ENCODE data around the gene PTGDS.

Gene PTGDS

DNA sequence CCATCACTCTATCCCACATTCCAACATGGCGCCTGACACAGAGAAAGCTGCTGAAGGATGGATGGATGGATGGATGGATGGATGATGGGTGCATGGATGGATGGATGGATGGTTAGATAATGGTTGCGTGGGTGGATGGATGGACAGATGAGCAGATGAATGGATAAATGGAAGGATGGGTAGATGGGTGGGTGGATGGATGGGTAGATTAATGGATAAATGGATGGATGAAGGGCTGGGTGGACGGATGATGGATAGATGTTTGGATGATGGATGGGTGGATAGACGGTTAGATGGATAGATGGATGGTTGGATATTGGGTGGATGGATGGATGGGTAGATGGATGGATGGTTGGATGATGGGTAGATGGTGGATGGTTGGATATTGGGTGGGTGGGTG, 20.7 kb upstream of the PTGDS start:
- TF ChIP-seq ZFX (IDR thresholded peaks at IDR 0.05; ENCODE audit: borderline replicate concordance) = no peak
- TF ChIP-seq, protein P1, sequence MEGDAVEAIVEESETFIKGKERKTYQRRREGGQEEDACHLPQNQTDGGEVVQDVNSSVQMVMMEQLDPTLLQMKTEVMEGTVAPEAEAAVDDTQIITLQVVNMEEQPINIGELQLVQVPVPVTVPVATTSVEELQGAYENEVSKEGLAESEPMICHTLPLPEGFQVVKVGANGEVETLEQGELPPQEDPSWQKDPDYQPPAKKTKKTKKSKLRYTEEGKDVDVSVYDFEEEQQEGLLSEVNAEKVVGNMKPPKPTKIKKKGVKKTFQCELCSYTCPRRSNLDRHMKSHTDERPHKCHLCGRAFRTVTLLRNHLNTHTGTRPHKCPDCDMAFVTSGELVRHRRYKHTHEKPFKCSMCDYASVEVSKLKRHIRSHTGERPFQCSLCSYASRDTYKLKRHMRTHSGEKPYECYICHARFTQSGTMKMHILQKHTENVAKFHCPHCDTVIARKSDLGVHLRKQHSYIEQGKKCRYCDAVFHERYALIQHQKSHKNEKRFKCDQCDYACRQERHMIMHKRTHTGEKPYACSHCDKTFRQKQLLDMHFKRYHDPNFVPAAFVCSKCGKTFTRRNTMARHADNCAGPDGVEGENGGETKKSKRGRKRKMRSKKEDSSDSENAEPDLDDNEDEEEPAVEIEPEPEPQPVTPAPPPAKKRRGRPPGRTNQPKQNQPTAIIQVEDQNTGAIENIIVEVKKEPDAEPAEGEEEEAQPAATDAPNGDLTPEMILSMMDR (IDR thresholded peaks at IDR 0.05) = no peak
- no peak overlapping the region for H3K27ac ChIP-seq

DNA sequence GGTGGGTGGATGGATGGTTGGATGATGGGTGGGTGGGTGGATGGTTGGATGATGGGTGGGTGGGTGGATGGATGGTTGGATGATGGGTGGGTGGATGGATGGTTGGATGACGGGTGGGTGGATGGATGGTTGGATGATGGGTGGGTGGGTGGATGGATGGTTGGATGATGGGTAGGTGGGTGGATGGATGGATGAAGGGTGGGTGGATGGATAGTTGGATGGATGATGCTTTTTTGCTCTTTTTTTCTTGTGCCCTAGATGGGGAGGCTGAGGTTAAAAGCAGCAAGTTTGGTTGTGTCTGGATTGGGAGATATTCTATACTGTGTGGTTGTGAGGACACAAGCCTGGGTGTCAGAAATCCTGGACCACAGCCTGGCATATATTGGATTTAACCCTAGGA, 19.8 kb upstream of the PTGDS start:
- no peak overlapping the region for H3K27ac ChIP-seq
- TF ChIP-seq, protein P1 (IDR thresholded peaks at IDR 0.05) = no peak
- no peak for TF ChIP-seq ZFX (IDR thresholded peaks at IDR 0.05; ENCODE audit: borderline replicate concordance)

DNA sequence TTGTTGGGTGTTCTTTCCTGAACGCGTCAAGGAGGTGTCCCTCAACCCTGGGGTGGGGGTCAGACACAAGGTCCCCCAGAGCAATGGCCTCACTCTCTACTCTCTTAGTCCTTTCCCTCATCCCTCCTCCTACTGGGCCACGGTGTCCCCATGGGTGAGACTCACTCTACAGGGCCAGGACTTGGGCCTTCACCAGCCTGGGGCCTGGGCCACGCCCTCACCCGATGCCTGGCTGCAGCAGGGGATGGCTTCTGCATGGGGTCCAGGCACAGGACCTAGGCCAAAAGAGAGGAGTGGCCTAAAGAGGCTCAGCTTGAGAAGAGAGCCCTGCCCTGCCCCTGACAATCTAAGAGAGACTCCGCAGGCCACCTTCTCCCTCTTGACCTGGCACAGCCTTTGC, 19.4 kb upstream of the PTGDS start:
- TF ChIP-seq, protein P1 (IDR thresholded peaks at IDR 0.05) = no peak

DNA sequence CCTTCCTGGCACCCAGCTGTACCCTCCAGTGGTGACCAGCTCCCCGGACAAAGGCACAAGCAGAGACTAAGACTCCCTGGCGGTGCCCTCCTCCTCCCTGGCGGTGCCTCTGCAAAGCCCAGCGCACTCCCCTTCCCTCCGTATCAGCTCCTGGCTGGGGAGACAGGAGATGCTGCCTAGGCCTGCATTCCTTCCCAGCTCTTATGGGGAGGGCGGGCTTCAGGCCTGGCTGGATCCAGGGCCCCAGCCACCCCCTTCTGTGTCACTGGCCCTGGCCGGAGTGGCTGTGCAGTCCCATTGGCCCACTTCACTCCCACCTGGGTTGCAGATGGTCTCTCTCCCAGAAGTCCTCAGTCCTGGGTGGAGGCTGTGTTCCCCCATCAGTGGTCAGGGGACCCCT, 18.8 kb upstream of the PTGDS start:
- no peak overlapping the region for H3K27ac ChIP-seq
- TF ChIP-seq, protein P1 (IDR thresholded peaks at IDR 0.05) = no peak
- TF ChIP-seq ZFX (IDR thresholded peaks at IDR 0.05; ENCODE audit: borderline replicate concordance) = no peak

More for the DNA sequence above, 19.4 kb upstream of the PTGDS start:
- no peak overlapping the region for H3K27ac ChIP-seq

DNA sequence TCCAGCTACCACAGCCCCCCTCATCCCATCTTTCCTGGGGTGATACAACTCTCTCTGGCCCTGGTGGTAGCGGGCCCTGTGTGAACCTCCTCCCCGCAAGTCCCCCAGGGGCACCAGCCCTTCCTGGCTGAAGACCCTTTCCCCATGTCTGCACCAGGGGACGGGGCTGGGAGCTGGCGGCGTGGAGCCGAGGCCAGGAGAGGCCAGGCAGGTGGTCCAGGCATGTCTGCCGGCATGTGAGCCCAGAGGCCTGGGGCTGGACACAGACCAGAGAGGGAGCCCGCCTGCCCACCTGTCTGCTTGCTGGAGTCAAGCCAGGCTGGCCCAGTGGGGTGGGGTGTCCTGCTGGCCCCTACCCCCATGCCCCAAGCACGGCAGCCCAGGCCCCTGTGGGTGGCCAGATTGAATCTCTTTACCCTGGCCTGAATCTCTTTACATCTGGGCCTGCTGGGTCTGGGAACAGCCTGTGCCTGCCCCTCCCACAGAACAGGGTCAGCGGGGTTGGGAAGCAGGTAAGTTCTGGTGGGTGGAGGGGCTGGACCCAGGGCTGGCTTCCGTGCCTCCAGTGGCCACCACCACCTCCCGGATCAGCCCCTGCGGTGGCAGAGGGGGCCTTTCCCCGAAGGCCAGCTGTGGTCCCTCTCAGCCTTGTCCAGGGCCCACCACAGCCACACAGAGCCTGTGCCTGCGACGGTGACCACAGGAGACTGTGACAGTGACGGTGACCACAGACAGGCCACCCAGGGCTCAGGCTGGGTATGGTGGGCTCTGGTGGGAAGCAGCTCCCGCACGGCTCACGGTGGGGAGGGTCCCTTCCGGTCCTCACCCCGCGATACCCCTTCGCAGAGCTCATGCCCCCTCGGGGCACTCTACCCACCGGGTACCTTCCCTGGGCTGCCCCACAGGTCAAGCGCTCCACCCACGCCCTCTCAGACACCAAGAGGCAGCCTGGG, 18.1 kb upstream of the PTGDS start:
- TF ChIP-seq ZFX (IDR thresholded peaks at IDR 0.05; ENCODE audit: borderline replicate concordance) = no peak
- TF ChIP-seq, protein P1 (IDR thresholded peaks at IDR 0.05) = no peak
- H3K27ac ChIP-seq = no peak overlapping the region

DNA sequence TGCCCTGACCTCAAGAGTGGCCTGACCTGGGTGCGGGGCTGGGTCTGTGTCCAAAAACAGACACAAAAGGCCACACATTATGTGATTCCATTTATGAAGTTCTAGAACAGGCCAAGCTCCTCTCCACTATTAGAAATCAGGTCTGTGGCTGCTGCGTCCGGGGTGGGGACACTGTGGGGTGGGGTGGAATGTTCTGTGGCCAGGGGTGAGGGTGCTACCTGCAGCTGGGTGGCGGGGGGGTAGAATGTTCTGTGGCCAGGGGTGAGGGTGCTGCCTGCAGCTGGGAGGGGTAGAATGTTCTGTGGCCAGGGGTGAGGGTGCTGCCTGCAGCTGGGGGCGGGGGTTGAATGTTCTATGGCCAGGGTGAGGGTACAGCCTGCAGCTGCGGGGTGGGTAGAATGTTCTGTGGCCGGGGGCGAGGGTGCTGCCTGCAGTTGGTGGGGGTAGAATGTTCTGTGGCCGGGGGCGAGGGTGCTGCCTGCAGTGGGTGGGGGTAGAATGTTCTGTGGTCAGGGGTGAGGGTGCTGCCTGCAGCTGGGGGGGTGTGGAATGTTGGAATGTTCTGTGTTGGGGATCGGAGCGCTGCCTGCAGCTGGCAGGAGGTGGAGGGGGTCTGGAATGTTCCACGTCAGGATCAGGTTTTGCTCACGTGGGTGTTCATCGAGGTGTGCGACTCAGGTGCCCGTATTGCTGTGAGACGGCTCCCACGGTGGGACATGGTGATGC, 16.9 kb upstream of the PTGDS start:
- H3K27ac ChIP-seq = no peak overlapping the region
- TF ChIP-seq ZFX (IDR thresholded peaks at IDR 0.05; ENCODE audit: borderline replicate concordance) = no peak
- TF ChIP-seq, protein P1 (IDR thresholded peaks at IDR 0.05) = no peak

DNA sequence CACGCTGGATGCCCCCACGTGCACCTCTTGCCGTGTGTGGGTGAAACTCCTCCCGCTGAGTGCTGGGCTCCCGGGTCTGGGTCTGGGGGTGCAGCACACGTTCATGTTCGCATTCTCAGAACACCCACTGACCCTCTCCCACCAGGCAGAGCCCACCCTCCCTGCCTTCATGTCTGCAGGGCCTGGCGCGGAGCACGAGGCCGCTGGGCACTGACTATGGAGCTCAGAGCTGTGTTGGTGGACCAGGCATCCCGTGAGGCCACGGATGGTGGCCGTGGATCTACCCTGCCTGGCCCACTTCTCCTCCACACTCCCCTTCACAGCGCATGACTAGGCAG, 16.4 kb upstream of the PTGDS start:
- TF ChIP-seq, protein P1 (IDR thresholded peaks at IDR 0.05) = no peak
- no peak for TF ChIP-seq ZFX (IDR thresholded peaks at IDR 0.05; ENCODE audit: borderline replicate concordance)
- H3K27ac ChIP-seq = no peak overlapping the region
